ENCODE results near the gene PC.

Gene PC

DNA sequence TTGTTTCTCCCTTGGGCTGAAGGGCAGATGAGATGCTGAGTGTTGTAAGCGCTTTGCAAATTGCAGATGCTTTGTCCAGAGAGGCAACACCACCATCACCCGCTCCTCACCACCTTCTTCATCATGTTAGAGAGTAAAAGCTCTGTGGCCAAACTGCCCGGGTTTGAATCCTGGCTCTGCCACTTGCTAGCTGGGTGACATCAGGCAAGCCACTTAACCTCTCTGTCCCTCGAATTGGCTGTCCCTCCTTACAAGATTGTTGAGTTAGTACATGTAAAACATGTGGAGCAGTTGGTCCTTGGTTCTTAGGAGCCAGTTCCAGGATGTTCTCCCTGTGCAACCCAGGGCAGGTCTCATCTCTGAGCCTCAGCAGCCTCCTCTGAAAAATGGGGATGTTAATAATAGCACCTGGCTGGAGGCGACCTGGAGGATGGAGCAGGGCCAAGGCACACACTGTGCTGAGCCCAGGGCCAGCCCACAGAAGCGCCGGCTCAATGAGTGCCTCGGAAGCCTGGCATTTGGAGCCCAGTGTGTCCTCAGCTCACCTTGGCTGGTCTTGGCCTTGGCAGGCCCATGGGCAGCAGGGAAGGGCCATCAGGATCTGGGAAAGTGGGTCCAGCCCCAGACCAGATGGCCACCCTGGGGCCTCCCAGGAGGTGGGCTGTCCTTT, 27.5 kb upstream of the PC start:
- TF ChIP-seq OSR1 (CRISPR knock-in tag; IDR thresholded peaks at IDR 0.05): no peak
- no peak for TF ChIP-seq ISL1 (CRISPR knock-in tag; IDR thresholded peaks at IDR 0.05)
- no peak for TF ChIP-seq GLIS3 (CRISPR knock-in tag; IDR thresholded peaks at IDR 0.05)
- no peak for TF ChIP-seq ZNF565 (CRISPR knock-in tag; conservative IDR thresholded peaks at IDR 0.05; ENCODE audit: low read depth)
- TF ChIP-seq, protein P1, sequence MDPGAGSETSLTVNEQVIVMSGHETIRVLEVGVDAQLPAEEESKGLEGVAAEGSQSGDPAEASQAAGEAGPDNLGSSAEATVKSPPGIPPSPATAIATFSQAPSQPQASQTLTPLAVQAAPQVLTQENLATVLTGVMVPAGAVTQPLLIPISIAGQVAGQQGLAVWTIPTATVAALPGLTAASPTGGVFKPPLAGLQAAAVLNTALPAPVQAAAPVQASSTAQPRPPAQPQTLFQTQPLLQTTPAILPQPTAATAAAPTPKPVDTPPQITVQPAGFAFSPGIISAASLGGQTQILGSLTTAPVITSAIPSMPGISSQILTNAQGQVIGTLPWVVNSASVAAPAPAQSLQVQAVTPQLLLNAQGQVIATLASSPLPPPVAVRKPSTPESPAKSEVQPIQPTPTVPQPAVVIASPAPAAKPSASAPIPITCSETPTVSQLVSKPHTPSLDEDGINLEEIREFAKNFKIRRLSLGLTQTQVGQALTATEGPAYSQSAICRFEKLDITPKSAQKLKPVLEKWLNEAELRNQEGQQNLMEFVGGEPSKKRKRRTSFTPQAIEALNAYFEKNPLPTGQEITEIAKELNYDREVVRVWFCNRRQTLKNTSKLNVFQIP (CRISPR knock-in tag; IDR thresholded peaks at IDR 0.05; ENCODE audit: borderline replicate concordance, low read depth): no peak
- no peak for TF ChIP-seq CSRNP3 (CRISPR knock-in tag; IDR thresholded peaks at IDR 0.05)
- TF ChIP-seq ARNTL (CRISPR knock-in tag; IDR thresholded peaks at IDR 0.05; ENCODE audit: borderline replicate concordance, low read depth): no peak
- no peak for TF ChIP-seq ESRRG (CRISPR knock-in tag; IDR thresholded peaks at IDR 0.05)
- TF ChIP-seq ZFP30 (CRISPR knock-in tag; IDR thresholded peaks at IDR 0.05): no peak
- TF ChIP-seq, protein P2, sequence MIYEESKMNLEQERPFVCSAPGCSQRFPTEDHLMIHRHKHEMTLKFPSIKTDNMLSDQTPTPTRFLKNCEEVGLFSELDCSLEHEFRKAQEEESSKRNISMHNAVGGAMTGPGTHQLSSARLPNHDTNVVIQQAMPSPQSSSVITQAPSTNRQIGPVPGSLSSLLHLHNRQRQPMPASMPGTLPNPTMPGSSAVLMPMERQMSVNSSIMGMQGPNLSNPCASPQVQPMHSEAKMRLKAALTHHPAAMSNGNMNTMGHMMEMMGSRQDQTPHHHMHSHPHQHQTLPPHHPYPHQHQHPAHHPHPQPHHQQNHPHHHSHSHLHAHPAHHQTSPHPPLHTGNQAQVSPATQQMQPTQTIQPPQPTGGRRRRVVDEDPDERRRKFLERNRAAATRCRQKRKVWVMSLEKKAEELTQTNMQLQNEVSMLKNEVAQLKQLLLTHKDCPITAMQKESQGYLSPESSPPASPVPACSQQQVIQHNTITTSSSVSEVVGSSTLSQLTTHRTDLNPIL (CRISPR knock-in tag; IDR thresholded peaks at IDR 0.05; ENCODE audit: low read depth): no peak
- TF ChIP-seq RARB (CRISPR knock-in tag; IDR thresholded peaks at IDR 0.05): no peak
- no peak for TF ChIP-seq PPARA (CRISPR knock-in tag; IDR thresholded peaks at IDR 0.05; ENCODE audit: borderline replicate concordance)
- TF ChIP-seq ZNF70 (CRISPR knock-in tag; IDR thresholded peaks at IDR 0.05): no peak
- no peak for TF ChIP-seq ZC3H10 (CRISPR knock-in tag; IDR thresholded peaks at IDR 0.05)
- TF ChIP-seq, protein P3, sequence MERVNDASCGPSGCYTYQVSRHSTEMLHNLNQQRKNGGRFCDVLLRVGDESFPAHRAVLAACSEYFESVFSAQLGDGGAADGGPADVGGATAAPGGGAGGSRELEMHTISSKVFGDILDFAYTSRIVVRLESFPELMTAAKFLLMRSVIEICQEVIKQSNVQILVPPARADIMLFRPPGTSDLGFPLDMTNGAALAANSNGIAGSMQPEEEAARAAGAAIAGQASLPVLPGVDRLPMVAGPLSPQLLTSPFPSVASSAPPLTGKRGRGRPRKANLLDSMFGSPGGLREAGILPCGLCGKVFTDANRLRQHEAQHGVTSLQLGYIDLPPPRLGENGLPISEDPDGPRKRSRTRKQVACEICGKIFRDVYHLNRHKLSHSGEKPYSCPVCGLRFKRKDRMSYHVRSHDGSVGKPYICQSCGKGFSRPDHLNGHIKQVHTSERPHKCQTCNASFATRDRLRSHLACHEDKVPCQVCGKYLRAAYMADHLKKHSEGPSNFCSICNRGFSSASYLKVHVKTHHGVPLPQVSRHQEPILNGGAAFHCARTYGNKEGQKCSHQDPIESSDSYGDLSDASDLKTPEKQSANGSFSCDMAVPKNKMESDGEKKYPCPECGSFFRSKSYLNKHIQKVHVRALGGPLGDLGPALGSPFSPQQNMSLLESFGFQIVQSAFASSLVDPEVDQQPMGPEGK (CRISPR knock-in tag; IDR thresholded peaks at IDR 0.05; ENCODE audit: borderline replicate concordance): no peak
- TF ChIP-seq ZFP3 (CRISPR knock-in tag; IDR thresholded peaks at IDR 0.05): no peak
- ATAC-seq: no peak

- ATAC-seq: no peak
- TF ChIP-seq ZNF70 (CRISPR knock-in tag; IDR thresholded peaks at IDR 0.05) (no peak), ZFP30 (CRISPR knock-in tag; IDR thresholded peaks at IDR 0.05) (no peak), ZNF565 (CRISPR knock-in tag; conservative IDR thresholded peaks at IDR 0.05; ENCODE audit: low read depth) (no peak)
Measured at GRCh38 chr11:66983275-66983924, 25.2 kb upstream of the PC start.

GRCh38 chr11:66981976-66982578, 23.9 kb upstream of the PC start:
- peak; percentile 85 for ATAC-seq
- TF ChIP-seq, protein P3 (CRISPR knock-in tag; IDR thresholded peaks at IDR 0.05; ENCODE audit: borderline replicate concordance): no peak
- 0 out of 2 replicates have a peak, but pooled peaks have one; percentile 27 for TF ChIP-seq ZFP3 (CRISPR knock-in tag; IDR thresholded peaks at IDR 0.05)
- 0 out of 2 replicates have a peak, but pooled peaks have one; percentile 13 for TF ChIP-seq TSHZ2 (CRISPR knock-in tag; IDR thresholded peaks at IDR 0.05)
- TF ChIP-seq ZC3H10 (CRISPR knock-in tag; IDR thresholded peaks at IDR 0.05): no peak
- TF ChIP-seq GLIS3 (CRISPR knock-in tag; IDR thresholded peaks at IDR 0.05): no peak
- TF ChIP-seq TOX (CRISPR knock-in tag; IDR thresholded peaks at IDR 0.05; ENCODE audit: borderline replicate concordance): no peak
- TF ChIP-seq, protein P2 (CRISPR knock-in tag; IDR thresholded peaks at IDR 0.05; ENCODE audit: low read depth): no peak
- TF ChIP-seq ZFP30 (CRISPR knock-in tag; IDR thresholded peaks at IDR 0.05): 0 out of 2 replicates have a peak, but pooled peaks have one; percentile 34
- TF ChIP-seq ISL1 (CRISPR knock-in tag; IDR thresholded peaks at IDR 0.05): no peak
- TF ChIP-seq, protein P1 (CRISPR knock-in tag; IDR thresholded peaks at IDR 0.05; ENCODE audit: borderline replicate concordance, low read depth): no peak
- TF ChIP-seq TCF4 (CRISPR knock-in tag; IDR thresholded peaks at IDR 0.05; ENCODE audit: borderline replicate concordance): peak; percentile 21; the same call in 1 of the 2 replicates
